ENCODE measurements around the gene KLF6. TPM values are rescaled to one million over a fixed set of nuclear protein-coding genes. Genes with fewer than 3 reads are reported as not detected.

KLF6 gene
- 141 and 142 TPM in 2 replicates for total RNA-seq

DNA sequence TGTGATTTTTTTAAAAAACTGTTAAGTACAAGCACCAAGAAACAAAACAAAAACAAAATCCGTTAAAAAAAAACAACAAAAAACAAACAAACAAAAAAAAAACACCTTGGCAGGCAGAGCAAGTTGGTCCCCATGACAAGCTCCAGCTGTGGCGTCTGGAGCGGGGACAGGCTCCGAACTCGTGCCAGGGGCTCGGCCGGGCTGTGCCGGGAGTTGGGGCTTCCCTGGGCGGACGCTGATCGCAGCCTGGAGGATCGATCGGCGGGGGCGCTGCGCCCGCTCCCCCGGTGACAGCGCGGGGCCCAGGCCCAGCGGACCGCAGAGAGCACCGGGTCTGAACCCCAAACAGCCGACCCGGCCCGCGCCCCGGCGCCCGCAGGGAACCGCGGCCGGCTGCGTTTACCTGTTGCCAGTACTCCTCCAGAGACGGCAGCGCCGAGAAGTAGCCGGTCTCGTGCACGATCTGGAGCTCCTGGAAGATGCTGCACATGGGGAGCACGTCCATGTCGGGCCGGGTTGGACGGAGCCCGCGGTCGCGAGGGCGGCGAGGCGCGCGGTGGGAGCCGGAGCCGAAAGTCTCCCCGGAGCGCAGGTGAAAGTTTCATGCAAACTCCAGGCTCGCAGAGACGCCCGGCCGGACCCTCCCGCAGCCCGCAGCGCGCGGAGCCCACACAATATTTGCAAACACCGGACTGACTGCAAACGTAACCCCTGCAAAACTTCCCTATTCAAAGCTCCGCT, at the start of gene KLF6:
KLF6 (minus strand) TSS at position 700 of the 741 bp plus-strand sequence; CDS start at position 505, 195 bp downstream.
- DNase-seq (ENCODE audit: low read depth, low spot score) = no peak

DNA sequence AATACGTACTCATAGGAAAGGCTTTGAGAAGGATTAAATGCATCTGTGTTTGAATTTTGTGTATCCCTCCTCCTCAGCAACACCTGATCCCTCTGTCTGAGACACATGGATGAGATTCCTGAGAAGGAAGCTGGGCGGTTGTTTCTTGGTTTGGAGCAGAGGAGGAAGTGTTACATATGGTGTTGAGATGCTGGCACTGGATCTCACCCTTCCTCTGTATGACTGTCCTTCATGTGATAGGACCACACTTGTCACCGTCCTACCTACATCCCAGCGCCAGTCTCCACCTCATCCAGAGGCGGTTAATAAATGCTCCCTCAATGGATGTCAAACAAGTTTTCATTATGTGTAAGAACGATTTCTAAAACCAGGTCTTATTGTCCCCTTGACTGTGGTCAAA, 49.4 kb upstream of the KLF6 start:
- no peak for DNase-seq (ENCODE audit: low read depth, low spot score)

DNA sequence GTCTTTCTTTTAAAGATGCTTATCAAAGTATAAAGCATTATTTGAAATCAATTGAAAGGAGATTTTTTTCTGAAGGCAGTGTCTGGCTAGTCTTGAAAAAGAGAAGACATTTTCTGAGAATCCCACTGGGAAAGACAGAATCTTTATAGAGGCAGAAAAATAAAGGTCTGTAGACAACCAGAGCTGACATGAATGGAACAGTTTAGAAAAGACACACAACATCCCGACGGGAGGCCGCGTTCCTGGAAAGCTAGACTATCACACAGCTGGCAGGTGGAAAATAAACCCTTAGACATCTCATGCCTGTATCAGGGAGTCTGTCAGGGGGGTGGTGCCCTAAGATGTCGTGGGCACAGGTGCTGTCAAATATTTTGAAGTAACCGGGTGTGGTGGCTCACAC, 48.0 kb upstream of the KLF6 start:
- no peak for DNase-seq (ENCODE audit: low read depth, low spot score)

DNA sequence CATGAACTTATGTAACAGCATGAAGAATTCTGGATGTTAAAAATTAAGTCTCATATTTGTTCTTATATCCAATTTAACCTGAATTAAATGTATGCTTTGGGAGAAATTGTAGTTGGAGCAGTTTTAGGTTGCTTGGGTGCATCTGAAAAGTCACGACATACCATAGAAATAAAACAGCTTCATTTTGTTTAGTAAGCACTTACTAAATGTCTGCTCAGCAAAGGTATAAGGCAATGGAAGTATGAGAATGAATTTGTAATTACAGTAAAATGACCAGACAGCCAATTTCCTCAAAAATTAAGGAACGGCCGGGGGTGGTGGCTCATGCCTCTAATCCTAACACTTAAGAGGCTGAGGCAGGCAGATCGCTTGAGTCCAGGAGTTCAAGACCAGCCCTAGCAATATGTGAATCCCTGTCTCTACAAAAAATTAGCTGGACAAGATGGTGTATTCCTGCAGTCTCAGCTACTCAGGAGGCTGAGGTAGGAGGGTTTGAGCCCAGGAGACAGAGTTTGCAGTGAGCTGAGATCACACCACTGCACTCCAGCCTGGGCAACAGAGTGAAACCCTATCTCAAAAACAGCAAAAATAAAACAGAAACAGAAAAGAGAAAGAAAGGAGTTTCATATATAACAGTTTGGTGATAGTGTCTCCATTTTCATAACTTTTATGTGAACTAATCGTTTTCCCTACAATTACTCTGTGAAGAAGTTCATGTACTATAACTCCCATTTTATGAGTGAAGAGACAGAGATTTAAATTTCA, 47.2 kb upstream of the KLF6 start:
- DNase-seq (ENCODE audit: low read depth, low spot score) = no peak

DNA sequence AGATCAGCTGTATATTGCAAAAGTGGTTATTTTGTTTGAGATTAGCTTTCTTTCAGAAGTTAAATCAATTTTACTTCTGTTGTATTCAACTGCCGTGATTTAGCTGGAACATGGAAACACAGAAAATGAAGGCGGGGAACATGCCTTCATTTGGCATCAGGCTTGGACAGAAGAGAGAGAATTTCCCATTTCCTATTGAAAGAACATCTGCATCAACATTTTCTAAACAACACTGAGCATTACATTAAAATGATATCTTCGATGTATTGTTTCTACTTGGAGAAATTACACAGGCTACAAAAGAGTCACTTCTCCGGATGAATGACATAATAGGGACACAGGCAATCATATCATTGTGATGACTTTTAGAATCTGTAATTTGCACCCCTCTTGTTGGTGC, 46.6 kb upstream of the KLF6 start:
- DNase-seq (ENCODE audit: low read depth, low spot score) = no peak

DNA sequence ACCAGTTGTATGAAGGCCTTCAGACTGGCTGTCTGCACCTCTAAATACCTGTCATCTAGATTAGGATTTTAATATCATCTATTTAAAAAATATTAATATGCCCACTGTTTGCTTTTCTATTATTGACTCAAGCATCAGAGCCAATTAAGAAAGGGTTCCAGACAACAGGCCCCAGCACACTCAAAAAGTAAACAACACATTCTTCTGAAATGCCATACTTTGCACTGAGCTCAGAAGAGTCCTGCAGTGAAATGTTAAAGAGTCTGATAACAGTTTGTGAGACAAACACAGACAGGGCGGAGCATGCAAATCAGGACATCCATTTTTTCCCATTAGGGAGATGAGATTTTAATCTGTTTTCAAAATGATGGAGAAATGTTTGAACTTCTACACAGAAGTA, 45.9 kb upstream of the KLF6 start:
- no peak for DNase-seq (ENCODE audit: low read depth, low spot score)

DNA sequence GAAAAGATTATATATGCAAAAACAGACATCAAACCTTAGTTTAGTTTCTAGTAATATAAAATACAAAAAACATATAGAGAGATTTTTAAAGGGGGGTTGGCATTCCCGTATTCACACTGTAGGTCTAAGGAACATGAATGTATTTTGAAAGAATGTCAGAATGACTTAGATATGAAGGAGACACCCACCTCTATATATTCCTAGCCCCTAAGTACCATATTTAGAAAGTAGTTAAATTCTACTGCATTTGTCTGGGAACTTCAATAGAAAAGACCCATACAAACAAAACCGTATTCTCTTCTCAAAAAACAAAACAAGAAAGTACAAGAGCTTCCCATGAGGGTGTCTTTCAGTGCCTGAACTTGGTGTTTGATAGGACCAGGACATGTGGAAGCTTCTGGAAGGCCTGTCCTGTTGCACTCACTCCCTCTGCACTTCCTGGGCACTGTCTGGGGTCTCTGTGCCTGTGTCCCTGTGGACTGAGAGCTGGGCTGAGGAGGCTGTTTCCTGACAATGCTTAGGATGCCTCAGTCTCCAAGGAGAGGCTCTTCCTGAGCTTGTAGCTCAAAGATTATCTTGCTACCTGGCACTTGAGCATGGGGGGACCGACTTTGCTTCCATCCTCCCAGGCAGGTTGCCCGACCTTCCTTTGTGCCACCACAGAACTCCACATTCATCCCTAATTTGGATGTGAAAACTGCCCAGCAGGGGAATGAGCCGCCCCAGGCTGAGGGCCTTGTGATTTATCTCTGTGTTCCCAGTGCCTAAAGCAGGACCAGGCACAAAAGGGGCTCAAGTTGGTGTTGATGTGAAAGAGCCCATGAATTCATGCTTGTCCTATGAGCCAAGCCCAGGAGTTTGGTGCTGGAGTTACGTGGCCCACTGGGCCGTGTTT, 44.4 kb upstream of the KLF6 start:
- no peak for DNase-seq (ENCODE audit: low read depth, low spot score)

DNA sequence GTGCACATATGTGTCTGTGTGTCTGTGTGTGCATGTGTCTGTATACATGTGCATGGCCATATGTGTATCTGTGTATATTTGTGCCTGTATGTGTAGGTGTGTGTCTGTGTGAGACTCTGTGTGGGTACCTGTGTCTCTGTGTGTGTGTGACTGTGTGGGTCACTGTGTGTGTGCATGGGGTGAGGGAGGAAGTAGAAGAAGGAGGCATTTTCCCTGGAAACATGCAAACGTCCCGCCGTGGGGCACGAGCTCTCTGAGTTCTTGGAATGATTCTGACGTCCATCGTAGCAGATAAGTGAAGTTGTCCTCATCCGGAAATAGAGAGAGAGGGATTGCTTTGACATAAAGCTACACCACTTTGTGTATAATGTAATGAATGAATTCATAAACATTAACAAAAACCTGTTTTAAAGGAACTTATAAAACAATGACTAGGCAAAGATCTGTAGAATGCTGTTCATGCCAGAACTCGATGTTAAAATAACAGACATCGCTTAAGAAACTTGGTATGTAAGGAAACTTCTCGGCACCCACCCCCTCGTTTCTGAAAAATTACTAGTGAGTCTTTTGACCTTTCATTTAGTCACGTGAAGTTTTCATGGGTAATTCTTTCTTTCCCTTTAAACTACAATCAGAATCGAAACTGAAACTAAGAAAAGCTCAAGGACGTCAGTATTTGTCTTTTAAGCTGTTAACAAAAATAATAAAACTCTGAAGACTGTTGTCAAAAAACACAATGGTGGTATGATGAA, 43.6 kb upstream of the KLF6 start:
- DNase-seq (ENCODE audit: low read depth, low spot score) = no peak

DNA sequence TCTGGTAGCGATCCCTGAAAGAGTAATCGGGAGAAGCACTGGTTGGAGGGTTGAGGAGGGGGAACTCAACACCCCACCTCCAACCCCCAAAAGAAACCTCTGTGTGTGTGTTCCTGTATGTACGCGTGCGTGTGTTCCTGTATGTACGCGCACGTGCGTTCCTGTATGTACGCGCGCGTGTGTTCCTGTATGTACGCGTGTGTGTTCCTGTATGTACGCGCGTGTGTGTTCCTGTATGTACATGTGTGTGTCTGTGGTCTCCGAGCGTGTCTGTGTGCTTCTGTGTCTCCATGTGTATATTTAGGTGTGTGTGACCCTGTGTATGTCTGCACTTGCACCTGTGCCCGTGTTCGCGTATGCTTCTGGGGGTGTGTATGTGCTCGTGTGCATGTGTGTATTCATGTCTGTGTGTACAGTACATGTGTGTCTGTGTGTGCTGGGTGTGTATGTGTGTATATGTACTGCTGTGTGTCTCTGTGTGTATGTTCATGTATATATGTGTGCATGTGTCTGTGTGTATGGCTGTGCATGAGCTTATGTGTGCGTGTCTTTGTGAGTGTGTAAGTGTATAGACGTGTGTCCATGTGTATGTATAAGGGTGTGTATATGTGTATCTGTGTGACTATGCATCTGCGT, 42.9 kb upstream of the KLF6 start:
- no peak for DNase-seq (ENCODE audit: low read depth, low spot score)

DNA sequence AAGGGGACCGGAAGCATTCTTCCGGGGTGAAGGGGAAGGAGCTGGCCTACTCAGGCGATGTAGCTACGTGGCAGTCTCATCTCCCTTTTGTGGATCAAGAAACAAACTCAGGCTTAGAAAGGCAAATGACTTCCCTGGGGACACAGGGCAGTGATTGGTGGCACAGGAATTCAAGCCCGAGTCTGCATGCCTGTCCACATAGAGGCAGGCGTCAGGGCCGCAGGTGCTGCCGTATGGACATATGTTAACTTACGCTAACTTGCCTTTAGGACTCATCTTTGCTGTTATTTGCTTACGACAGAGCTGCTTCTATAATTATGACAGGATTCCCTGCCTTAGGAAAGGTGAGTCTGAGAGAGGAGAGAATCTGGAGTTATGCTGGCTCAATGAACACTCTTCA, 42.3 kb upstream of the KLF6 start:
- no peak for DNase-seq (ENCODE audit: low read depth, low spot score)

DNA sequence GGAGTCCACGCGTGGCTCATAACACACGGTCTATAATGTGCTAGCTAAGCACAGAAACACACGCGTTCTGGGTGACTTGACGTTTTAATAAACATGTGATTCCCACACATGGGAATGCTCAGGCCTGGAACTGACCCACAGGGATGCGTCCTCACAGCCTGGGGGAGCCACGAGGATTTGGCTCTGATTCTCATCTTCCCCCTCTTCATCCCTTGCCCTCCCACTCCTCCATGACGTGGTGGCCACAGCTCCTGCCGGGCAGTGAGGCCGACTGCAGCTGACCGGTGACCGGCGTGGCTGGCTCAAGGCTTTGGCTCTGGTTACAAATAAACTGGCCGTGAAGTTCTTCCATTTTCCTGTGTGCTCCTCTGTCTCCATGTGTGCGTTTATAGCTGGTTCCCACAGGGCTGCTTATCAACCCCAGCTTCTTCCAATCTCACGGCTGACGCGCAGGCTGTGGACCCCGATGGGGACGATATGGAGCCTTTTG, 40.9 kb upstream of the KLF6 start:
- DNase-seq (ENCODE audit: low read depth, low spot score) = no peak

DNA sequence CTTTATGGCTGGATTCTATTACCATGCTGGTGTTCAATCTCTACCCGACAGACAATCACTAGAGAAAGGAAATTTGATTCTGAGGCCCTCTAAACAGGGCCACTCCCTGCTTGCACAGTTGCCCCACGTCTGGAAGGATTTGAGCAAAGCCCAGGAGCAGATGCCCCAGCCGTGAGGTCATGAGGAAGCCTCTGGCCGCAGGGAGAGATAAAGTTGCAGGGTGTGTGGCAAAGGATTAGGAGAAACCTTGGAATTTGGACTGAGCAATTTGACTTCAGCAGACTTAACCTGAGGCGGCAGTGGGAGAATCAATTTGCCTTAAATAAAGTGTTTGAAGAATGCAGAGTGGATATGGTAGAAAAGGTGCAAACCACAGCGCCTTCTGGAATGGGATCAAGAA, 40.2 kb upstream of the KLF6 start:
- no peak for DNase-seq (ENCODE audit: low read depth, low spot score)

DNA sequence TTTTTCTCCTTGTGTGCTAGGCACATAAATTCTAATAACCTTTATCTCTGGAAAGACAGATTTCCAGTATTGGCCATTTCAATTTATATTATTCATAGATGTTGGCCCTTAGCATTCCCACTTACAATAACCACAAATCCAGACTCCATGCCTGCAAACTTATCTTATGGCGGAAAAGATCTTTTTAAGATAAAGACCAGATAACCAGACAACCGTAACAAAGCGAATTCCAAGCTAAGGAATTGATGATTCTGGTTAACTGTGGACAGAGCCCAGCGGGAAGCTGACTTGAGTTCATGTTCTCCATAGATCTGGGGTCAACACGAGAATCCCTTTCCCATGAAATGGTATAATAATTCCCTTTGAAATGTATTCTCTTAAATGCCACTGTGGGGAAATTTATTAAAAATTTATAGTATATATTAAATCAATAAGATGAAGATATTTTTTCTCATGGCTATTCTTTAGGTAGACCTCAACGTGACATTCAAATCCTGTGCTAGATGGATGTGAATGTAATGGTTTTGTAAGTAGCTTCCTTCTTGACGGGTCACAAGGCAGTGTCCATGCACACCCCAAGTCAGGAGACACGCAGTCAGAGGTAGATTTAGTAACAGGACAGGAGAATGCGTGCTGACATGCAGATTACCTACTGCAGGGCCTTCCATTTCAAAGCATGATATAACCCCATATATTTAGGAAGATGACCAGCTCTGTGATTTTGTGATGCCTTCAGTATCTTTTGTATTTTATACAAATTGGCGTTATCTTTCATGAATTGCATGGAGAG, 37.7 kb upstream of the KLF6 start:
- DNase-seq (ENCODE audit: low read depth, low spot score) = no peak

DNA sequence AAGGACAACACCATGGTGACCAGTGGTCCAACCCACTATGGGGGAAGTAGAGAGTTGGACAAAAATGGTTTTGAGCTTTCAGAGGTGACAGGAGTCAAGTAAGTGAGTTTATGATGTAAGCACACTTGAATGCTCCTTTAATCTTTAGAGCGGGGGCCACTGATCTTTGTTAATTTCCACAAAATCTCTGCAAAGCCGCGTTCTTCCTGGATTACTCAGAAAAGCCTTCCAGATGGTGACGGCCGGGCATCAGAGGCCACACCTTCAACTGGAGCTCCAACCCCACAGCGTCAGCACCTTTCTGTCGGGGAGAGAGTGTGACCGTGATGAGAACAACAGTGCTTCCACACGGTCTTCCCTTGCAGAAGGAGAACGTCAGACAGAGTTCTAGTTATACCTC, 35.2 kb upstream of the KLF6 start:
- DNase-seq (ENCODE audit: low read depth, low spot score) = no peak

DNA sequence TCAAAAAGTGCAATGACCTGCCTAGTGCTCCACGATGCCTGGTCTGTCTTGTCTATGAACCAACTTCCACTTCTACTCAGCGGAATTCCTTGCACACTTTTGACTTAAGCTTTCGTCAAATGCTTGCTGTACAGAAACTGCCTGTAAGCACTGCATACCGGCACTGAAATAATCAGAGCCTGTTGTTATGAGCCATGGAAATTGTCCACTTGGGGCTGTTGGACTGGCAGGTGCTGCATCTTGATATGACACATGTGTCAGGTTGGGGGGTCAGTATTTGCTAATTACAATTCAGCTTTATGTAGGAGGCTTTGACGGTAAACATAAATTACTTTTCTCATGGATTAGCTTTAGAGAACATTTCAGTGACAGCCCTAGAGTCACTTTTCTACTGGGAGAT, 32.0 kb upstream of the KLF6 start:
- DNase-seq (ENCODE audit: low read depth, low spot score) = no peak

DNA sequence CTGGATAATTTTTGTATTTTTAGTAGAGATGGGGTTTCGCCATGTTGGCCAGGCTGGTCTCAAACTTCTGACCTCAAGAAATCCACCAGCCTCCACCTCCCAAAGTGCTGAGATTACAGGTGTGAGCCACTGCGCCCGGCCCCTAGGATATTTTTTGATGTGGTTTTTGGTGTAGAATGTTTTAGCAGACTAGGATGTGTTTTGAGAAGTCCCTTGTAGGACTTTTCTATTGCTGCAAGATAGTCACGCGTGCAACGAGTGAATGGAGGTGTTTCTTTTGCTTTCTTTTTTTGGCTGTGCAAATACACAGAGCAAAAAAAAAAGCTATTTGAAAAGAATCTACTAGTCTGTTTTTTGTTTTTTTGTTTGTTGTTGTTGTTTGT, 29.8 kb upstream of the KLF6 start:
- no peak for DNase-seq (ENCODE audit: low read depth, low spot score)

DNA sequence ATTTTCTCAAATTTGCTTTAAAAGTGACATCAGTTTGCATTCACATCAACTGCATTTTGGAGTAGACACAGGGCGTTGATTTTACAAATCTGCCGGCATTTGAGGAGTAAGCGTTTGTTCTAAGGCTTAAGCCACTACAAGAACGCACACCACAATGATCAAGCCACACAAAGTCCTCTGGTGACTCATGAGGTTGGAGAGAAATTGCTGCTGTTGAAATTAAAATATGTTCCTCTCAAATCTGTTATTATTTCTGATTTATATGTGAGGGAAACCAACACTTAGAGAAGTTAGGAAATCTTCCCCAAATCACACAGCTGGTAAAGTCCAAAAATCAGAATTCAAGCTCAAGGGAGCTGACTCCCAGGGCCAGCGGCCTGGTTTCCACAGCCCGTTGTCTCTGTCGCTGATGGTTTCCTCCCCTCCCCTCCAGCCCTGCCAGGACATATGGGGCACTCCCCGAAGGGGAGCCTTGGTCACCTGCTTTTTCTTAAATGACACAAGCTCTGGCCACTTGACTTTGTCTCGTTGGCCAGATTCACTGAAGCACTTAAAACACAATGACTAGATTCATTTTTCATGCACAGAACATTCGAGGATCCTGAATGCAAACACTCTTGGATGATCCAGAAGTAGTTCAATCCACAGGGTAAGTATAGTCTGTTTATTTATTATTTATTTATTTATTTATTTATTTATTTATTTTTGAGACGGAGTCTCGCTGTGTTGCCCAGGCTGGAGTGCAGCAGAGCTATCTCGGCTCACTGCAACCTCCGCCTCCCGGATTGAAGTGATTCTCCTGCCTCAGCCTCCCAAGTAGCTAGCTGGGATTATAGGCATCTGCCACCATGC, 29.2 kb upstream of the KLF6 start:
- no peak for DNase-seq (ENCODE audit: low read depth, low spot score)

DNA sequence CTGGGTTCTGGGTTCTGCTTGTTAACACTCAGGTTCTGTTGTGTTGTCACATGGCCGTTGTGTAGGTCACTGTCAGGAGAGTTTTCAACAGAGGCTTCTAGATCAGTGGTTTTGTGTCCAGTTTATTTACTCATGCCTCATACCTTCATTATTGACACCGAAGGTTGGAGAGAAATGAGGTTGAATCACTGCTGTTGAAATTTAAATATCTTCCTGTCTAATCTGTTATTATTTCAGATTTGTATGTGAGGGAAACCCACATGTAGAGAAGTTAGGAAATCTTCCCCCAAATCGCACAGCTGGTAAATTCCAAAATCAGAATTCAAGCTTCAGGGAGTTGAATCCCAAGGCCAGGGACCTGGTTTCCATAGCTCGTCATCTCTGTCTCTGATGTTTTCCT, 28.3 kb upstream of the KLF6 start:
- DNase-seq (ENCODE audit: low read depth, low spot score) = no peak

DNA sequence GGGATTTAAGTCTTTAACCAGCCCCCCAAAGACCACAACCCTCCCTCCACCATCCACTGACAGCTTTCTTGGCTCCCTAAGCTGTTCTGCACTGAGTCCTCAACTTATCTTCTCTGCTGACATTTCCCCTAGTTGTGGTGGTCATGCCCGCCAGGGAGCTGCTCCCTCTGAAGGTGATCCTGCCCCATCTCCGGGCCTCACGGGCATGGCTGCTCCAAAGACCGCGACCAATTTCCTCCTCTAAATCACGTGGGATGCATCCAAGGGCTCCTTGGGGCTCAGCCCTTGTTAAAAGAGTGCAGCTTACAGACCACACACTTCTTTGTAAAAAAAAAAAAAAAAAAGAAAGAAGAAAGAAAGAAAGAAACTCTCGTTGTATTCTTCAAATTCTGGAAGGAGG, 27.1 kb upstream of the KLF6 start:
- DNase-seq (ENCODE audit: low read depth, low spot score) = no peak

All from pulmonary artery endothelial cell (primary cell).